Right lobe of liver (tissue), 5 donors: Measurements from ENCODE around the gene GADD45G. TPM values are rescaled to one million over a fixed set of nuclear protein-coding genes. Genes with fewer than 3 reads are reported as not detected.

Source experiments
- total RNA-seq, 6 experiments: library from RNA; depleted of rRNA in 2 of 6; stranded (reverse); fragments of >200 nt in 2 of 6; fragmentation: NEBNext Ultra II Directional in 3 of 6; extraction: Animal tissue kit (Norgen Biotek cat#: 25700) in 3 of 6; gene quantifications; one replicate each; pipeline versions ENCODE4 v1.1.0 to v1.2.4, GENCODE V29; 2016 to 2023
- donor health status: DM: no; HTN: no; CAD: no.
- donor health status: DM: no; HTN: no; CAD: no.
- donor health status: DM: no; HTN: yes; CAD: no.
- donor health status: DM: no; HTN: yes; CAD: no.

Gene GADD45G
- total RNA-seq, 6 experiments from 2014 or later: 11.4 to 130 (median 30.9) TPM

Other genes with a start within 250 kb of the GADD45G start
- 1 to 10 TPM; 2.0 to 7.5 (median 3.5) TPM for gene SEMA4D, start 106.9 kb upstream of the GADD45G start, total RNA-seq